ENCODE results near the gene ROBO2.

Gene ROBO2

GRCh38 chr3:77313843-77314242 lies 273.9 kb downstream of the ROBO2 start:
- no peaks in the 10 kb centered on the region for H3K4me1 ChIP-seq (ENCODE audit: control insufficient read depth, insufficient read depth, low read length)
- ChIA-PET POLR2A (no interaction called here), CTCF (no interaction called here)
- TF ChIP-seq RBAK (tag by site-specific recombination; IDR thresholded peaks at IDR 0.05) (no peak), ZBTB44 (tag by site-specific recombination; IDR thresholded peaks at IDR 0.05) (no peak), PRDM1 (tag by site-specific recombination; IDR thresholded peaks at IDR 0.05) (no peak), ZNF521 (tag by site-specific recombination; IDR thresholded peaks at IDR 0.05) (no peak), EGR2 (tag by site-specific recombination; IDR thresholded peaks at IDR 0.05; ENCODE audit: low read depth) (no peak), YY2 (tag by site-specific recombination; IDR thresholded peaks at IDR 0.05) (no peak), ZNF202 (tag by site-specific recombination; IDR thresholded peaks at IDR 0.05; ENCODE audit: borderline replicate concordance) (no peak), ZNF416 (tag by site-specific recombination; IDR thresholded peaks at IDR 0.05) (no peak), ZNF548 (tag by site-specific recombination; IDR thresholded peaks at IDR 0.05) (no peak), SALL2 (tag by site-specific recombination; IDR thresholded peaks at IDR 0.05; ENCODE audit: borderline replicate concordance) (no peak)
- H3K9me3 ChIP-seq (ENCODE audit: control insufficient read depth, insufficient read depth, low read depth, low read length): no peaks in the 10 kb centered on the region
- H3K4me3 ChIP-seq (ENCODE audit: low read depth, low read length): no peak overlapping the region
- H3K27ac ChIP-seq (ENCODE audit: extremely low read depth, low read depth, low read length): no peak overlapping the region
- no peaks in the 10 kb centered on the region for H3K36me3 ChIP-seq (ENCODE audit: control insufficient read depth in 2 of 2, insufficient read depth in 1 of 2, low read length in 2 of 2)

GRCh38 chr3:77319711-77320110 lies 279.8 kb downstream of the ROBO2 start:
- Histone ChIP-seq H3K4me3 (ENCODE audit: low read depth, low read length) (no peak overlapping the region), H3K36me3 (ENCODE audit: control insufficient read depth in 2 of 2, insufficient read depth in 1 of 2, low read length in 2 of 2) (no peaks in the 10 kb centered on the region), H3K4me1 (ENCODE audit: control insufficient read depth, insufficient read depth, low read length) (no peaks in the 10 kb centered on the region), H3K27ac (ENCODE audit: extremely low read depth, low read depth, low read length) (no peak overlapping the region), H3K9me3 (ENCODE audit: control insufficient read depth, insufficient read depth, low read depth, low read length) (no peaks in the 10 kb centered on the region)
- ChIA-PET CTCF (interaction anchor here (0.5 to 1.0 kb wide), 5 partner anchors 9 to 392 kb away, joined by 3 to 5 read pairs (median 3); no protein-coding TSS in a partner anchor), POLR2A (no interaction called here)
- TF ChIP-seq ZSCAN18 (tag by site-specific recombination; IDR thresholded peaks at IDR 0.05): no peak
- peak; percentile 11; the same call in 1 of the 2 replicates for TF ChIP-seq ZNF654 (tag by site-specific recombination; IDR thresholded peaks at IDR 0.05; ENCODE audit: low read depth)

GRCh38 chr3:77320514-77320913 lies 280.6 kb downstream of the ROBO2 start:
- CTCF ChIA-PET: interaction anchor here (0.5 to 1.7 kb wide), 9 partner anchors 9 to 1815 kb away, joined by 3 to 7 read pairs (median 4); no protein-coding TSS in a partner anchor
- Histone ChIP-seq H3K4me3 (ENCODE audit: low read depth, low read length) (no peak overlapping the region), H3K4me1 (ENCODE audit: control insufficient read depth, insufficient read depth, low read length) (no peaks in the 10 kb centered on the region), H3K9me3 (ENCODE audit: control insufficient read depth, insufficient read depth, low read depth, low read length) (no peaks in the 10 kb centered on the region), H3K36me3 (ENCODE audit: control insufficient read depth in 2 of 2, insufficient read depth in 1 of 2, low read length in 2 of 2) (no peaks in the 10 kb centered on the region), H3K27ac (ENCODE audit: extremely low read depth, low read depth, low read length) (no peak overlapping the region)
- TF ChIP-seq ZNF580 (tag by site-specific recombination; IDR thresholded peaks at IDR 0.05) (no peak), IKZF3 (tag by site-specific recombination; IDR thresholded peaks at IDR 0.05) (no peak), PRDM1 (tag by site-specific recombination; IDR thresholded peaks at IDR 0.05) (peak; percentile 54; the same call in 1 of the 2 replicates), ZNF362 (tag by site-specific recombination; IDR thresholded peaks at IDR 0.05) (peak; percentile 86), SCRT2 (tag by site-specific recombination; IDR thresholded peaks at IDR 0.05) (peak; percentile 66)
- POLR2A ChIA-PET: no interaction called here

Data from HEK293 (cell line).